Fibroblast of lung (primary cell): ENCODE data around the gene RBBP8.

Experiments used
- CTCF ChIP-seq, 2 donors: IDR thresholded peaks in 1 of 2; conservative IDR thresholded peaks in 1 of 2; 1 replicate in 1 of 2; 2 replicates in 1 of 2; pipeline ENCODE4 v1.5.1; 2011 to 2012; ENCODE audit warnings: low read length in 2 of 2, control low read depth in 1 of 2, inconsistent platforms in 1 of 2, low read depth in 1 of 2, mild to moderate bottlenecking in 1 of 2
- EZH2 ChIP-seq: IDR thresholded peaks from 2 replicates; pipeline ENCODE4 v1.5.1; 2012; ENCODE audit warnings: low read length, control low read depth, mild to moderate bottlenecking; ENCODE audit errors: missing control alignments

- no peak for TF ChIP-seq CTCF (conservative IDR thresholded peaks at IDR 0.05 in 1 of 2, IDR thresholded peaks at IDR 0.05 in 1 of 2; ENCODE audit: low read depth in 1 of 2, low read length in 2 of 2)
- TF ChIP-seq EZH2 = no peak
Measured at GRCh38 chr18:23012249-23012648, 79.1 kb downstream of the RBBP8 start.
